ENCODE results near the gene STIM2.

- TF ChIP-seq CTCF (IDR thresholded peaks at IDR 0.05) (no peak), POLR2A (IDR thresholded peaks at IDR 0.05) (no peak)
Observed at GRCh38 chr4:26931966-26932365, 71.3 kb downstream of the STIM2 start.

Measured in right lobe of liver (tissue), 4 donors.